Lower leg skin (tissue), 3 donors: Measurements from ENCODE around the gene MSMB.

Experiments
- CTCF ChIP-seq, 3 donors: fragments of 450-650 bp; IDR thresholded peaks; one replicate each; pipeline ENCODE4 v1.5.1; 2016; ENCODE audit warnings: antibody characterized with exemption in 3 of 3, mild to moderate bottlenecking in 3 of 3, moderate library complexity in 2 of 3
- POLR2A ChIP-seq, 2 donors: fragments of 450-650 bp; IDR thresholded peaks; one replicate each; pipeline ENCODE4 v1.6.1; 2016 to 2017; ENCODE audit warnings: antibody characterized with exemption in 2 of 2, mild to moderate bottlenecking in 1 of 2, moderate library complexity in 1 of 2

- TF ChIP-seq CTCF (IDR thresholded peaks at IDR 0.05) (no peak), POLR2A (IDR thresholded peaks at IDR 0.05) (no peak)
Observed at GRCh38 chr10:46064269-46064817, 18.3 kb upstream of the MSMB start.
